HUES48 (cell line): ENCODE data around the gene KIRREL1.

Experiments used
- H3K27ac ChIP-seq: one replicate; pipeline ENCODE4 v1.7.0; 2013; ENCODE audit warnings: low read depth, low read length, inconsistent platforms
- H3K27me3 ChIP-seq: 2 replicates; pipeline ENCODE4 v1.6.1; 2013; ENCODE audit warnings: mild to moderate bottlenecking, low read length; ENCODE audit not compliant: control insufficient read depth, insufficient read depth
- H3K36me3 ChIP-seq: 2 replicates; pipeline ENCODE4 v1.6.1; 2013; ENCODE audit warnings: low read length; ENCODE audit not compliant: control insufficient read depth, insufficient read depth
- H3K4me1 ChIP-seq: 2 replicates; pipeline ENCODE4 v1.6.1; 2013; ENCODE audit warnings: mild to moderate bottlenecking, low read length; ENCODE audit not compliant: control insufficient read depth, insufficient read depth
- H3K4me3 ChIP-seq: 2 replicates; pipeline ENCODE4 v1.5.1; 2013; ENCODE audit warnings: mild to moderate bottlenecking, low read depth, low read length
- H3K9ac ChIP-seq: 2 replicates; pipeline ENCODE4 v1.6.1; 2013; ENCODE audit warnings: mild to moderate bottlenecking, low read depth, low read length, moderate library complexity
- H3K9me3 ChIP-seq: 2 replicates; pipeline ENCODE4 v1.6.1; 2013; ENCODE audit warnings: low read length; ENCODE audit not compliant: control insufficient read depth, insufficient read depth

KIRREL1 gene

GRCh38 chr1:157993147-157993917 lies at the start of gene KIRREL1:
Gene KIRREL1 (plus strand): TSS chr1:157993645. CDS start chr1:157993677, 32 bp downstream.
- H3K9ac ChIP-seq: peak within 1 kb of the TSS; percentile 59
- no peaks in the 10 kb centered on the region for H3K36me3 ChIP-seq
- peak within 1 kb of the TSS; percentile 79 for H3K4me3 ChIP-seq
- 0 out of 2 replicates have a peak, but pooled peaks cover 5% of the 10 kb centered on the region for H3K27me3 ChIP-seq
- no peaks in the 10 kb centered on the region for H3K9me3 ChIP-seq
- H3K27ac ChIP-seq: peak within 1 kb of the TSS; percentile 68
- H3K4me1 ChIP-seq: peaks cover 32% of the 10 kb centered on the region

- Histone ChIP-seq H3K9ac (no peak overlapping the region), H3K4me3 (no peak overlapping the region), H3K27me3 (peaks cover 3% of the 10 kb centered on the region), H3K36me3 (no peaks in the 10 kb centered on the region), H3K4me1 (no peaks in the 10 kb centered on the region), H3K27ac (no peak overlapping the region), H3K9me3 (no peaks in the 10 kb centered on the region)
Observed at GRCh38 chr1:157944663-157945280, 48.7 kb upstream of the KIRREL1 start.

GRCh38 chr1:157948312-157949073 lies 45.0 kb upstream of the KIRREL1 start:
- Histone ChIP-seq H3K4me1 (no peaks in the 10 kb centered on the region), H3K4me3 (no peak overlapping the region), H3K9ac (no peak overlapping the region), H3K27me3 (peaks cover 2% of the 10 kb centered on the region), H3K27ac (no peak overlapping the region), H3K9me3 (no peaks in the 10 kb centered on the region), H3K36me3 (no peaks in the 10 kb centered on the region)

- Histone ChIP-seq H3K4me3 (no peak overlapping the region), H3K9ac (no peak overlapping the region), H3K36me3 (no peaks in the 10 kb centered on the region), H3K9me3 (no peaks in the 10 kb centered on the region), H3K27me3 (no peaks in the 10 kb centered on the region; the same call in none of the 2 replicates), H3K27ac (no peak overlapping the region), H3K4me1 (no peaks in the 10 kb centered on the region)
Observed at GRCh38 chr1:157949074-157949354, 44.4 kb upstream of the KIRREL1 start.

- H3K4me3 ChIP-seq: no peak overlapping the region
- no peaks in the 10 kb centered on the region; the same call in none of the 2 replicates for H3K27me3 ChIP-seq
- H3K9me3 ChIP-seq: no peaks in the 10 kb centered on the region
- H3K9ac ChIP-seq: no peak overlapping the region
- H3K36me3 ChIP-seq: no peaks in the 10 kb centered on the region
- H3K4me1 ChIP-seq: no peaks in the 10 kb centered on the region
- H3K27ac ChIP-seq: no peak overlapping the region
Observed at GRCh38 chr1:157951230-157951629, 42.2 kb upstream of the KIRREL1 start.

GRCh38 chr1:157952601-157953000 lies 40.8 kb upstream of the KIRREL1 start:
- H3K27me3 ChIP-seq: no peaks in the 10 kb centered on the region; the same call in none of the 2 replicates

GRCh38 chr1:157955221-157955620 lies 38.2 kb upstream of the KIRREL1 start:
- H3K9me3 ChIP-seq: no peaks in the 10 kb centered on the region
- no peak overlapping the region for H3K27ac ChIP-seq
- H3K4me3 ChIP-seq: no peak overlapping the region
- H3K36me3 ChIP-seq: no peaks in the 10 kb centered on the region
- H3K9ac ChIP-seq: no peak overlapping the region
- H3K4me1 ChIP-seq: no peaks in the 10 kb centered on the region
- peaks cover 4% of the 10 kb centered on the region; the same call in 1 of the 2 replicates for H3K27me3 ChIP-seq

More at GRCh38 chr1:157952601-157953000, 40.8 kb upstream of the KIRREL1 start:
- Histone ChIP-seq H3K9ac (no peak overlapping the region), H3K9me3 (no peaks in the 10 kb centered on the region), H3K27ac (no peak overlapping the region), H3K36me3 (no peaks in the 10 kb centered on the region), H3K4me1 (no peaks in the 10 kb centered on the region), H3K4me3 (no peak overlapping the region)

GRCh38 chr1:157955857-157956256 lies 37.6 kb upstream of the KIRREL1 start:
- no peaks in the 10 kb centered on the region for H3K4me1 ChIP-seq
- H3K27ac ChIP-seq: no peak overlapping the region
- no peaks in the 10 kb centered on the region for H3K36me3 ChIP-seq
- H3K4me3 ChIP-seq: no peak overlapping the region
- H3K27me3 ChIP-seq: peaks cover 4% of the 10 kb centered on the region; the same call in 1 of the 2 replicates
- H3K9ac ChIP-seq: no peak overlapping the region
- no peaks in the 10 kb centered on the region for H3K9me3 ChIP-seq

- Histone ChIP-seq H3K27me3 (peaks cover 4% of the 10 kb centered on the region; the same call in 1 of the 2 replicates), H3K27ac (no peak overlapping the region), H3K9ac (no peak overlapping the region), H3K36me3 (no peaks in the 10 kb centered on the region), H3K9me3 (no peaks in the 10 kb centered on the region), H3K4me3 (no peak overlapping the region), H3K4me1 (0 out of 2 replicates have a peak, but pooled peaks cover under 1% of the 10 kb centered on the region)
Observed at GRCh38 chr1:157956732-157957131, 36.7 kb upstream of the KIRREL1 start.

GRCh38 chr1:157958263-157958662 lies 35.2 kb upstream of the KIRREL1 start:
- no peak overlapping the region for H3K27ac ChIP-seq
- peaks cover 4% of the 10 kb centered on the region; the same call in 1 of the 2 replicates for H3K27me3 ChIP-seq
- no peak overlapping the region for H3K4me3 ChIP-seq
- H3K9me3 ChIP-seq: no peaks in the 10 kb centered on the region
- 0 out of 2 replicates have a peak, but pooled peaks cover 3% of the 10 kb centered on the region for H3K4me1 ChIP-seq
- H3K36me3 ChIP-seq: no peaks in the 10 kb centered on the region
- H3K9ac ChIP-seq: no peak overlapping the region
